ENCODE results near the gene ACBD5. TPM values are rescaled to one million over a fixed set of nuclear protein-coding genes. Genes with fewer than 3 reads are reported as not detected.

Gene ACBD5
- total RNA-seq, 4 donors from 2014 or later, result 10.4 to 27.0 (median 12.6) TPM

DNA sequence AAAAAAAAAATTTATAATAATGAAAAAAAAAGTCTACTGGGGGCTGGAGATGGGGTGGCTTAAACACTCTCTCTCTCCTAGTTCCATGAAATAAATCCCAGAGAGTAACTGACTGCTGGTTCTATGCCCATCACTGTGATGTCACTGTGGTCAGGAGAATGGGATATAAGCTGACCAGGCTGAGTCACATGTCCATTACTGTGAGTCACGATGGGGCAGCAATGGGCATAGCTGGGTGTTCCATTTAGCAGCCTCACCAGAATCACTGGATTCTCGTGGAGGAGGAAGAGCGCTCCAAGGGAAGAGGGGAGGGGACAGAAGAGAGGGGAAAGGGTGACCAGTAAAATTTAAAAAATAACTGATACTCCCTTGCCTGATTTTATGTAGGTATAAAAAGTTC, 48.3 kb downstream of the ACBD5 start:
- WGBS, 2 donors, result 54 to 56% methylated on average over 3 of the region's 3 CpGs
- peaks cover 0 to 19% (median 7%) of the 10 kb centered on the region in 3 donors for H3K36me3 ChIP-seq
- H3K4me3 ChIP-seq, result no peak overlapping the region
- H3K27me3 ChIP-seq, result no peaks in the 10 kb centered on the region
- no peak for TF ChIP-seq POLR2A (IDR thresholded peaks at IDR 0.05)
- TF ChIP-seq, protein P1, sequence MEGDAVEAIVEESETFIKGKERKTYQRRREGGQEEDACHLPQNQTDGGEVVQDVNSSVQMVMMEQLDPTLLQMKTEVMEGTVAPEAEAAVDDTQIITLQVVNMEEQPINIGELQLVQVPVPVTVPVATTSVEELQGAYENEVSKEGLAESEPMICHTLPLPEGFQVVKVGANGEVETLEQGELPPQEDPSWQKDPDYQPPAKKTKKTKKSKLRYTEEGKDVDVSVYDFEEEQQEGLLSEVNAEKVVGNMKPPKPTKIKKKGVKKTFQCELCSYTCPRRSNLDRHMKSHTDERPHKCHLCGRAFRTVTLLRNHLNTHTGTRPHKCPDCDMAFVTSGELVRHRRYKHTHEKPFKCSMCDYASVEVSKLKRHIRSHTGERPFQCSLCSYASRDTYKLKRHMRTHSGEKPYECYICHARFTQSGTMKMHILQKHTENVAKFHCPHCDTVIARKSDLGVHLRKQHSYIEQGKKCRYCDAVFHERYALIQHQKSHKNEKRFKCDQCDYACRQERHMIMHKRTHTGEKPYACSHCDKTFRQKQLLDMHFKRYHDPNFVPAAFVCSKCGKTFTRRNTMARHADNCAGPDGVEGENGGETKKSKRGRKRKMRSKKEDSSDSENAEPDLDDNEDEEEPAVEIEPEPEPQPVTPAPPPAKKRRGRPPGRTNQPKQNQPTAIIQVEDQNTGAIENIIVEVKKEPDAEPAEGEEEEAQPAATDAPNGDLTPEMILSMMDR (IDR thresholded peaks at IDR 0.05), result no peak
- peaks cover 0 to 5% (median 0%) of the 10 kb centered on the region in 3 donors for H3K4me1 ChIP-seq
- H3K9me3 ChIP-seq, result no peaks in the 10 kb centered on the region
- DNase-seq, result no peak
- intact Hi-C loops (cut with DNase I), result no loop called here
- H3K27ac ChIP-seq, result no peak overlapping the region

DNA sequence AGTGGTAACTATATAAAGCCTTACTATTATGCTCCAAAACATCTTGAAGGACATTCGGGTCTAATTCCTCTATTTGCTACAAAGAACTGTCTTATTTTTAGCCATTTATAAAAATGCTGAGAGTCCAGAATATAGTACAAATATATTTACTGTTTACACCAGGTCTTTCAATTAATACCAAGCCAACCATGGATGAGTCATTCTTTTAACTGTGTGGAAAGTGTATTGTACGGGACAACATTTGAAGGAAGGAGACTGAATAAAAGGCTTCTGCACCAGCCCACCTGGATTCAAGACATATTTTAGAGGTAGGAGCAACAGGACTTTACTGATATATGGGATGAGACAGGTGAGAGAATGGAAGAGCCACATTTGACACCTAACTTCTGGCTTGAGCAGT, 50.1 kb downstream of the ACBD5 start:
- intact Hi-C loops (cut with DNase I), result no loop called here
- no peak overlapping the region for H3K4me3 ChIP-seq
- H3K27me3 ChIP-seq, result no peaks in the 10 kb centered on the region
- peaks cover 0 to 5% (median 0%) of the 10 kb centered on the region in 3 donors for H3K4me1 ChIP-seq
- H3K27ac ChIP-seq, result no peak overlapping the region
- no peaks in the 10 kb centered on the region for H3K9me3 ChIP-seq
- WGBS, 2 donors, result 73 to 76% methylated on average over 2 of the region's 2 CpGs
- H3K36me3 ChIP-seq, result peaks cover 0 to 20% (median 0%) of the 10 kb centered on the region in 3 donors
- TF ChIP-seq, protein P1 (IDR thresholded peaks at IDR 0.05), result no peak
- no peak for TF ChIP-seq POLR2A (IDR thresholded peaks at IDR 0.05)
- no peak for DNase-seq

DNA sequence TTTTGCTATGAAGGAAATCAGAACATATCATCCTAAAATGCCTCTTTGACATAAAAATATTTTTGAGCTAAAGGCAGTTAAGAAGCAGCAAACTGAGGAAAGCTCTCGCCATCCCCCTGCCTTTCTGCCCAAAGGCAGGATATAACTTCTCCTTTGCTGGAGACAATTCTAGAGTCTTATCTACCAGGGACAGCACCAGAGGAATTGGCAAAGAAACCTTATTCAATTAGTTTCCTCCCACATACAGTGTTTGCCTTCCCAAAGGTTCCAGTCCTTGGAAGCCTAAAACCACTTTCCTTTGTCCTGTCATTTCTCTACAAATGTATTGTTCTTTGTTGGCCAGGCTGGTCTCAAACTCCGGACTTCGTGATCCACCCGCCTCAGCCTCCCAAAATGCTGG, 51.7 kb downstream of the ACBD5 start:
- 81 to 95% methylated on average over 4 of the region's 4 CpGs for WGBS, 2 donors
- H3K4me1 ChIP-seq, result peaks cover 0 to 5% (median 0%) of the 10 kb centered on the region in 3 donors
- intact Hi-C loops (cut with DNase I), result no loop called here

DNA sequence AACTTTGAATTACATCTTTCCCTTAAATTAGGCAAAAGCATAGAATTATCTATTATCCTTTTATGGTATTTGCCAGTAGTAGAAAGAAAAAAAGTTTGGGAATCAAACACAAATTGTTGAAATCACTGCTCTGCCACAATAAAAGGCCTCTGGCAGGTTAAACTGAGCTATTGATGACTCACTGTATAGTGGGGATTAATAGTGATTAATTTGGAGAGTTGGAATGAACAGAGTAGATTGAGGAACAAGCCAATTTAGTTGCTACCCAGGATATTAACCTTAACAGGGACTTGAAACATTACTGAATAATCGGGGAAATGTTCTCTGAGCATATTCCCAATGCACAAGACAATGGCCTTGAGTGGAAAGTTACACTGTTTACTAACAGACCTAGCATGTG, 52.3 kb downstream of the ACBD5 start:
- H3K27ac ChIP-seq, result no peak overlapping the region
- no peak overlapping the region for H3K4me3 ChIP-seq
- TF ChIP-seq POLR2A (IDR thresholded peaks at IDR 0.05), result no peak
- TF ChIP-seq, protein P1 (IDR thresholded peaks at IDR 0.05), result no peak
- 45 to 47% methylated on average over 1 of the region's 1 CpG for WGBS, 2 donors
- intact Hi-C loops (cut with DNase I), result no loop called here
- no peak for DNase-seq
- H3K27me3 ChIP-seq, result no peaks in the 10 kb centered on the region
- peaks cover 0 to 5% (median 0%) of the 10 kb centered on the region in 3 donors for H3K4me1 ChIP-seq
- H3K9me3 ChIP-seq, result no peaks in the 10 kb centered on the region
- peaks cover 0 to 42% (median 0%) of the 10 kb centered on the region in 3 donors for H3K36me3 ChIP-seq

More for the DNA sequence above, 51.7 kb downstream of the ACBD5 start:
- no peak for DNase-seq
- H3K27me3 ChIP-seq, result no peaks in the 10 kb centered on the region
- H3K9me3 ChIP-seq, result no peaks in the 10 kb centered on the region
- peaks cover 0 to 35% (median 0%) of the 10 kb centered on the region in 3 donors for H3K36me3 ChIP-seq
- H3K4me3 ChIP-seq, result no peak overlapping the region
- TF ChIP-seq POLR2A (IDR thresholded peaks at IDR 0.05), result no peak
- TF ChIP-seq, protein P1 (IDR thresholded peaks at IDR 0.05), result no peak
- no peak overlapping the region for H3K27ac ChIP-seq

DNA sequence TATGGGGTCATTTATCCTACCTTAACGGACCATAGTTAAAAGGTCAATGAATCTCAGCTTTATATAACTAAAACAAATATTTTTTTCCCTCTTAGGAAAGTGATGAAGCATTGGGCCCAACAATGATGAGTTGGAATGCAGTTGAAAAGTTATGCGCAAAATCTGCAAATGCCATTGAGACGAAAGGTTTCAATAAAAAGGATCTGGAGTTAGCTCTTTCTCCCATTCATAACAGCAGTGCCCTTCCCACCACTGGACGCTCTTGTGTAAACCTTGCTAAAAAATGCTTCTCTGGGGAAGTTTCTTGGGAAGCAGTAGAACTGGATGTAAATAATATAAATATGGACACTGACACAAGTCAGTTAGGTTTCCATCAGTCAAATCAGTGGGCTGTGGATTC, 70.7 kb downstream of the ACBD5 start:
- Histone ChIP-seq H3K9me3 (no peaks in the 10 kb centered on the region), H3K4me1 (no peaks in the 10 kb centered on the region), H3K27me3 (no peaks in the 10 kb centered on the region), H3K4me3 (no peak overlapping the region), H3K27ac (no peak overlapping the region), H3K36me3 (peaks cover 4 to 91% (median 16%) of the 10 kb centered on the region in 3 donors)
- 85 to 89% methylated on average over 4 of the region's 4 CpGs for WGBS, 2 donors
- TF ChIP-seq, protein P1 (IDR thresholded peaks at IDR 0.05), result no peak
- no peak for TF ChIP-seq POLR2A (IDR thresholded peaks at IDR 0.05)
- intact Hi-C loops (cut with DNase I), result no loop called here
- DNase-seq, result no peak
